ENCODE data around the gene CCSER2.
"Not testable (repeated sequence)": the region's sequence is repeated elsewhere in the genome, so short reads cannot be mapped to it uniquely, and the experiment has no call there.

Gene CCSER2

DNA sequence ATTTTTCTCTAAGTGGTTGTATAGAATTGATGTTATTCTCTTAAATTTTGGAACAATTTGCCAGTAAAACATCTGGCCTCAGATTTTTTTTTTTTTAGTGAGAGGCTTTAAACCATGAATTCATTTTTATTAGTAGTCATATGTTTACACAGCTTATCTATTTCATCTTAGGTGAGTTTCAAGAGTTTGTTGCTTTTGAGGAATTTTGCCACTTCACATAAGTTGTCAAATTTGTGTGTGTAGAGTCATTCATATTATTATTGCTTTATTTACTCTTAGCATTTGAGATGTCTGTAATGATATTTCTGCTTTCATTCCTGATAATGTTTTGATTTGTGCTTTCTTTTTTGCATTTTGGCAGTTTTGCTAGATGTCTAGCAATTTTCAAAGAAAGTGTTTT is 132.1 kb downstream of the CCSER2 start:
- no peak for DNase-seq

GRCh38 chr10:84469470-84469869 is 141.1 kb downstream of the CCSER2 start:
- DNase-seq: no peak

GRCh38 chr10:84473136-84473535 is 144.7 kb downstream of the CCSER2 start:
- DNase-seq: no peak

DNA sequence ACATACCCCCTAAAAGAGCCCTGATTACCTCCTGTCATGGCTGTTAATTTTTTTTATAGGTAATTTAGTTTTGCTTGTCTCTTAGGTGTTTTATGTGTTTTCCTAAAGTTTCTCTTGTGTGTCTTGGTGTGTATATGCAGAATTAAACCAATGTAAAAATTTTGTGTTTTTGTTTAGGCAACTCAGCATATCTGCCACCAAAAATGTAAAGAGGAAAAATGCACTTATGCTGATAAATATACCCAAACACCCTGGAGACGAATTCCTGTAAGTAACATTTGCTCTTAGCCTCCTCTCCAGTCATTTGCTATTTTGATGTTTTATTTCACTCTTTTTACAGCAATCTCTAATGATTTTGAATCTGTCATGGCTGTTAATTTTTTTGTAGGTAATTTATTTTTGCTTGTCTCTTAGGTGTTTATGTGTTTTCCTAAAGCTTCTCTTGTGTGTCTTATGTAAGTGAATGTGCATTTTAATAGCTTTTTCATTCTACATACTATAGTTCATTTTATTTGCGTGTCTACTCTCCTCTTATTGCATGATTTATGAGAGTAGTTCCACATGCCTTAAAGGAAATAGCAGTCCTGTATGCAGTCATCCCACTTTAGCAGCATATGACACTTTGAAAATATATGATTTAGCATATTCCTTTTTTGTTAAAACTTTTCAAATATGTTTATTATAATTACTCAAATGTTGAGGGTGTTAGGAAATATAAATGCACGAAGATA is 149.2 kb downstream of the CCSER2 start:
- DNase-seq: no peak

- DNase-seq: no peak
These were observed 149.8 kb downstream of the CCSER2 start for GRCh38 chr10:84478151-84478550.

- DNase-seq: no peak
These were observed 150.3 kb downstream of the CCSER2 start for GRCh38 chr10:84478679-84479078.

- DNase-seq: no peak
These were observed 156.2 kb downstream of the CCSER2 start for GRCh38 chr10:84484541-84484940.

DNA sequence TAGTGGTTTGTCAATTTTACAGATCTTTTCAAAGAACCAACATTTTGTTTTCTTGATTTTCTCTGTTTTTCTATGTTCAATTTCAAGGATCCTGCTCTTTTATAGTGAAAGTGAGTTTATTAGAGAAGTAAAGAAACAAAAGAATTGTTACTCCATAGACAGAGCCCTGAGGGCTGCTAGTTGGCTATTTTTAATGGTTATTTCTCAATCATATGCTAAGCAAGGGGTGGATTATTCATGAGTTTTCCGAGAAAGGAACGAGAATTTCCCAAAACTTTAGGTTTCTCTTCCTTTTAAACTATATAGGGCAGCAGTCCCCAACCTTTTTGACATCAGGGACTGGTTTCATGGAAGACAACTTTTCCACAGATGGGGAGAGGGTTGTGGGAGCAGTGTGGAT is 165.0 kb downstream of the CCSER2 start:
- DNase-seq: no peak

GRCh38 chr10:84493951-84494848 is 165.8 kb downstream of the CCSER2 start:
- no peak for DNase-seq

GRCh38 chr10:84494849-84495180 is 166.4 kb downstream of the CCSER2 start:
- DNase-seq: no peak

GRCh38 chr10:84497978-84498377 is 169.6 kb downstream of the CCSER2 start:
- DNase-seq: no peak

DNA sequence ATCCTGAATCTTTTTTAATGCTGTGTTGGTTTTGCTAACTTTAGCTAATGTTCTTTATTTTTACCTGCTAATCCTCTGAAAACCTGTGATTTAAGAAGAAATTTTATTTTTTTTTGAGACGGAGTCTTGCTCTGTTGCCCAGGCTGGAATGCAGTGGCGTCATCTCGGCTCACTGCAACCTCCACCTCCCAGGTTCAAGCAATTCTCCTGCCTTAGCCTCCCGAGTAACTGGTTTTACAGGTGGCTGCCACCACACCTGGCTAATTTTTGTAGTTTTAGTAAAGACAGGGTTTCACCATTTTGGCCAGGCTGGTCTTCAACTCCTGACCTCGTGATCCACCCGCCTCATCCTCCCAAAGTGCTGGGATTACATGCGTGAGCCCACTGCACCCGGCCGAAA is 170.7 kb downstream of the CCSER2 start:
- DNase-seq: not testable (repeated sequence)

GRCh38 chr10:84499846-84500245 is 171.5 kb downstream of the CCSER2 start:
- DNase-seq: no peak

DNA sequence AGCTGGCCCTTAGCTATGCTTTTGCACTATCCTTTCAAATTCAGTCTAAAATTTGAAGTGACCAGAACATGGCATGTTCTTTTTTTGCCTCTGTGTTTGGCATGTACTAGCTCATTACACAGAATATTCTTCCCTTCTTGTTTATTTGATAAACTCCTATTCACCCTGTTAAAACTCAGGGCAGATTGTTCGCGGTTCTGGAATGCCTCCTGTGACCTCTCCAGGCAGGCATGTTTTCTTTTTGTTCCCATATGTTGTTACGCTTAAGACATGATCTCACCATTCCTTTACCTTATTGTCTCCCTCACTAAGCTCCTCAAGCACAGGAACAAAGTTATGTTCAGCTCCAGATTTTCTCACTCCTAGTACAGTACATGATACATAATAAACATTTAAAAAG is 181.7 kb downstream of the CCSER2 start:
- DNase-seq: no peak

GRCh38 chr10:84511106-84511505 is 182.7 kb downstream of the CCSER2 start:
- no peak for DNase-seq

GRCh38 chr10:84511709-84512285 is 183.4 kb downstream of the CCSER2 start:
- no peak for DNase-seq

GRCh38 chr10:84517554-84517953 is 189.2 kb downstream of the CCSER2 start:
- DNase-seq: no peak

GRCh38 chr10:84519235-84519634 is 190.8 kb downstream of the CCSER2 start:
- DNase-seq: no peak

DNA sequence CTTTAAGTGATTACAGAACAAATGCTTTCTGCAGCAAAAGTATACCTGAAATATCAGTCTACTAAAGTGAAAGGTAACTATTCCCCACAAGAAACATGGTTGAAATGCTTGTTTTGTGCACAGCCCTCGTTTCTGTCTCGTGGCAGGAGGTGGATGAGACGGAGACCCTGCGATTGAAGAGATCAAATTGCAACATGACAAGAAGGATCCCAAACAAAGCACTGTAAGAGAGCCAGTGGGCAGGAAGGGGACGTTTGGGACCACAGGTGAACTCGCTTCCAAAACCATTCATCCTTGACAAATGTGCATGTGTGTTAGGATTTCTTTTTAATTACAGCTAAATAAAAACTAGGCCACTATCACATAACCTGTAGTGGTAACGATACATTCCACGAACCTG is 192.6 kb downstream of the CCSER2 start:
- no peak for DNase-seq

DNA sequence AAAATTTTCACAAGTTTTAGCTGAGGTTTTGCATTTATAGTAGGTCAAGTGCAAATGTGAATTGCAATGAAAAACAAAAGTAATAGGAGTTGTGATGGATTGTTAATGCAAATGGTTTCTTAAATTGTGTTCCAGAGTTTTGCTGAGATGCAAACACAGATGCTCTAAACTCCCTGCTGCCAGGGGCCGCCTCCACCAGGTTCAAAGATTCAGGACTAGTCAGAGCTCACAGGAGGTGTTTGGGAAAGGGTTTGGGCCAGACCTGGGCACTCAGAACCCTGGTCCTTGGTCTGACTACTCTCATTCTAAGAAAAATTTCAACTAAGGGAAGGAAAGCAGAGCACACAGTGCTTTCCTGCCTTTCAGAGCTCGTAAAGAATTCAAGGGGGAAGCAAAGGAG is 193.1 kb downstream of the CCSER2 start:
- DNase-seq: no peak

DNA sequence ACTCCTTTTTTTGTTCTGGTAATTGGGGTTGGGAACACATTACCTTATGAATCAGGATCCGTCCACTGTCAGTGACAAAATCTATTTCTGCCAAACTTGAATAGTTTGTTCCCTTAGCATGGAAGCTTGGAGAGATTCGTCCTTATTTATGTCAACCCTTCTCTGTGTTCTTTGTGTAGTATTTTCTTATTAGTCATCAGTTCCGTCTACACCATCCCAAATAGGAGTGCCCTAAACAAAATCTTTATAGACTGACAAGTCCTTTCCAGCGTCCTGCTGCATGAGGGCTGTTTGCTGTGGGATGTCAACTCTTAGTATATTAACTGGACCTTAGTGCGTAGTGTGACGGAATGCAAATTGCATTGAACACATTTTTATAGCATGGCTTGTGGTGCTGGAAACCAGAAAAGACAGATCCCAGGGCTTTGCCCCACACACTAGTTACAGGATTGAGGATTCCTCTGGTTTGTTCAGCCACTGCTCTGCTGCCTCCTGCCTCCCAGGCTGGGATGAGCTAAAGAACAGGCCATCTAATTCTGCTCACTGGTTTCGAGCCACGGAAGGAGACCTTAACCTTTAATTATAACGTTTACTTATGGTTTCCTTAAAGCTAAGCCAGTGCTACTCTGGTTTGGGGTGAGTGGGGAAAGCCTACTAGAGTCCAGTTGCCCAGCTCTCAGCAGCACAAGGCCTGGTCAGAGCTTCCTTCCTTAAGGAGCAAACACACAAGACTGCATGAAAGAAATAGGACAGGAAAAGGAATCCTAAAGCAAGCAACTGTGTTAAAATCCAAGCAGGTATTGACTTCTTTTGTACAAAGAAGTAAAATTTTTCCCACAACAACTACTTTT is 194.4 kb downstream of the CCSER2 start:
- DNase-seq: no peak

- DNase-seq: no peak
These were observed 195.1 kb downstream of the CCSER2 start for GRCh38 chr10:84523526-84523925.

DNA sequence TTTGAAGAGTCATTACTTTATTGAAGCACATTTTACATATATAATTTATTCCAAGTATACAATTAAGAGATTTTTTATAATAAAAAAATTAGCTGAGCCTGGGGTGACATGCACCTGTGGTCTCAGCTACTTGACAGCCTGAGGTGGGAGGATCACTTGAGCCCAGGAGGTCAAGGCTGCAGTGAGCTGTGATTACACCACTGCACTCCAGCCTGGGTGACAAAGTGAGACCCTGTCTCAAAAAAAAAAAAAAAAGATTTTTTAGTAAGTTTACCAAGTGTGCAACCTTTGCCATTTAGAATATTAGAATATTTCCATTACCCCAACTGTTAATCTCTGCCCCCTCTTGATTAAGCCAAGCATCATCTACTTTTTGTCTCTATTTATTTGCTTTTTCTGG is 196.0 kb downstream of the CCSER2 start:
- no peak for DNase-seq

Data from cerebellar nuclear complex (tissue), 1 donor.